Thyroid gland (tissue), 4 donors: Measurements from ENCODE around the gene CHCHD5.

Source experiments
- CTCF ChIP-seq, 6 experiments: fragments of 200-600 bp in 3 of 6; fragments of 450-650 bp in 3 of 6; sonication (generic) in 3 of 6; IDR thresholded peaks; one replicate each; pipeline ENCODE4 v1.5.1; 2016 to 2019; ENCODE audit warnings: antibody characterized with exemption in 6 of 6, mild to moderate bottlenecking in 2 of 6, inconsistent platforms in 1 of 6, moderate library complexity in 1 of 6
- POLR2A ChIP-seq, 2 donors: fragments of 450-650 bp; IDR thresholded peaks; one replicate each; pipeline ENCODE4 v1.6.1; 2017; ENCODE audit warnings: antibody characterized with exemption in 2 of 2, mild to moderate bottlenecking in 2 of 2, moderate library complexity in 1 of 2

GRCh38 chr2:112591413-112591812 is 7.0 kb downstream of the CHCHD5 start:
- TF ChIP-seq CTCF (IDR thresholded peaks at IDR 0.05) (no peak), POLR2A (IDR thresholded peaks at IDR 0.05) (no peak)
